HG02852 (cell line): ENCODE data around the gene DNAH2.

Experiments
- ATAC-seq: cut with Tn5 transposase; IDR thresholded peaks from one replicate; pipeline ENCODE4 v1.9.1; 2021; ENCODE audit warnings: mild to moderate bottlenecking, moderate library complexity; ENCODE audit not compliant: unreplicated experiment

The DNAH2 gene

DNA sequence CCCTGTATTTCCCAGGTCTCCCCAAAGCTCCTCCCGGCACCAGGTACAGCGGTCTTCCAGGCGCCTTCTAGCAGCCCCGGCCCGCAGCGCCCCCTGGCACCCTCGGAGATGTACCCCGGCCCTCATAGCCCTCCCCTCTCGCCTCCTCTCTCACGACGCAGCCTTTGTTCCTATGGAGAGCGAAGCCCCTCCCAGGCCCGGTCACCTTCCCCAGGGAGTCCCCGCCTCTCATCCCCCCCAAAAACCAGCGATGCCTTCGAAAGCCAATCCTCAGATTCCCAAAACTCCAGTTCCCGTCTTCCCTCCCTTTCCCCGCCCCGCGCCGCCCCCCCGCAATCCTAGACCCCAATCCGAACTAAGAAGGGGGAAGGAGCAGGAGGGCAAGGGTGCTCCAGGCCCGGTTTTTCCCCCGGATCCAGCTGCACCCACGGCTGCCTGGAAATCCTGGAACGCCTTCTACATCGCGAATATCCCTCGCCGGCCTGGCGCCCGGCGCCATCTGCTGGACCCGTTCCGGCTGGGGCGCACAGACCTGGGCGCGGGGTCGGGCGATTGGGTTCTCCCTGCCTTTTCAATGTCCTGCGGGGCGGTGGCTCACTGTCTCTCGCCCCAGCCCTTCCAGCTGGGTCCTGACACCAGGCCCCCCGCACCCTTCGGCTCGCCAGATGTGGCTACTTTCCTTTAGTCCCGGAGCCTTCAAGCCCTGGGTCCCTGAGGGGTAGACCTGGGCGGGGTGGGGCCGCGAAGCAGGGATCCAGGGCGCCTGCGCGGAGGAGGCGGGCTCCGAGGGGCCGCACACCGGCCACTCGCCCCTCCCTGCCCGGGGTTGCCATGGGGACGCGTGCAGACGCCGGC, at the start of gene DNAH2:
DNAH2 (plus strand) TSS at position 844 of the 855 bp plus-strand sequence. CDS start 1,991 bp downstream, outside the sequence.
- no peak for ATAC-seq

GRCh38 chr17:7668482-7668881, 49.1 kb upstream of the DNAH2 start:
- no peak for ATAC-seq

GRCh38 chr17:7673239-7673638, 44.3 kb upstream of the DNAH2 start:
- no peak for ATAC-seq

- no peak for ATAC-seq
These were observed 42.6 kb upstream of the DNAH2 start for GRCh38 chr17:7674934-7675333.

GRCh38 chr17:7676533-7676932, 41.0 kb upstream of the DNAH2 start:
- ATAC-seq, result no peak

DNA sequence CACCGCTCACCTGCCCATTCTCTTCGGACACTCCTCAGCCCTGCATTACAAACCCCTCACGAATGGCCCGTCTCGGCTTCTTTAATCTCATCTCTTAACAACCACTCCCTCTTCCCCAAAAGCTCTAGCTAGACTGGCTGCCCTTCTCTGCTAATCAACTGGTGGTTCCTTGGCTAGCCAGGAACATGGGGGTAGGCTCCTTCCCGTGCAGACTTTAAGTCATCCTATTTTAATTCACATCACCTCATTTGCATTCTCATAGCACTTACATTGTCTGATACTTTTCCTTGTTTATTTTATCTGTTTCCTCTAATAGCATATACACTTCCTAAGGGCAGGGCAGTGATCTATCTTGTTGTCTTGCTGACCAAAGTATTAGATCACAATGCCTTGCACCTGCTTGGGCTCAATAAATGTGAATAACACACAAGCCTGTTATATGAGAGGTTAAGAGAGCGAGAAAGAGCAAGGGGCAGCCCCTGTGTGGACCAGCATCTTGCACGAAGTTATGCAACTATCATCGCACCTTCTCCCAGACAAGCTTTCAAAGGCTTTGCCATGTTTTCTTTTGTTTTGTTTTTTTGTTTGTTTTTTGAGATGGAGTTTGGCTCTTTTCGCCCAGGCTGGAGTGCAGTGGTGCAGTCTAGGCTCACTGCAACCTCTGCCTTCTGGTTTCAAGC, 40.0 kb upstream of the DNAH2 start:
- no peak for ATAC-seq

- ATAC-seq, result no peak
These were observed 32.6 kb upstream of the DNAH2 start for GRCh38 chr17:7684851-7685532.

- peak; percentile 49 for ATAC-seq
These were observed 31.9 kb upstream of the DNAH2 start for GRCh38 chr17:7685533-7686221.

GRCh38 chr17:7686222-7687071, 31.1 kb upstream of the DNAH2 start:
- ATAC-seq, result peak; percentile 54

DNA sequence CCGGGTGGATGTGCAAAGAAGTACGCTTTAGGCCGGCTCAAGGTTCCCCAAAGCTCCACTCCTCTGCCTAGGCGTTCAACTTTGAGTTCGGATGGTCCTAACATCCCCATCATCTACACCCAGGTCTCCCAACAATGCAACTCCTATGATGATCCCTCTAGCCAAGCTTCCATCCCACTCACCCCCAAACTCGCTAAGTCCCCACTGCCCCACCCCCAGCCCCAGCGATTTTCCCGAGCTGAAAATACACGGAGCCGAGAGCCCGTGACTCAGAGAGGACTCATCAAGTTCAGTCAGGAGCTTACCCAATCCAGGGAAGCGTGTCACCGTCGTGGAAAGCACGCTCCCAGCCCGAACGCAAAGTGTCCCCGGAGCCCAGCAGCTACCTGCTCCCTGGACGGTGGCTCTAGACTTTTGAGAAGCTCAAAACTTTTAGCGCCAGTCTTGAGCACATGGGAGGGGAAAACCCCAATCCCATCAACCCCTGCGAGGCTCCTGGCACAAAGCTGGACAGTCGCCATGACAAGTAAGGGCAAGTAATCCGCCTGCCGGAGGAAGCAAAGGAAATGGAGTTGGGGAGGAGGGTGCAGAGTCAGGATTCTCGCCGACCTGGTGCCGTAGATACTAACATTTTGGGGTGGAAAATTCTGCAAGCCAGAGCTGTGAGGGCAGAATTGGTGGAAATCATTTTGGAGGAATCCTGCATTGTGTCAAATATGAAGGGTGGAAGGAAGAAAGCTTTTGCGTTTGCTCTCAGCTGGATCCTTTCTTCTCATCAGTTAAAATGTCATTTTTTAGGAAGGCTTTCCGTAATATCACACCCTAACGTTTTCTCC, 30.3 kb upstream of the DNAH2 start, which contains the start of gene TP53:
TP53 (minus strand) TSS at position 419 of the 836 bp plus-strand sequence. CDS start 10,896 bp downstream, outside the sequence.
- ATAC-seq, result no peak

GRCh38 chr17:7687908-7688807, 29.4 kb upstream of the DNAH2 start, which contains the start of gene WRAP53:
WRAP53 (plus strand) TSS chr17:7688477; CDS start chr17:7688649, 172 bp downstream.
- peak; percentile 76 for ATAC-seq

DNA sequence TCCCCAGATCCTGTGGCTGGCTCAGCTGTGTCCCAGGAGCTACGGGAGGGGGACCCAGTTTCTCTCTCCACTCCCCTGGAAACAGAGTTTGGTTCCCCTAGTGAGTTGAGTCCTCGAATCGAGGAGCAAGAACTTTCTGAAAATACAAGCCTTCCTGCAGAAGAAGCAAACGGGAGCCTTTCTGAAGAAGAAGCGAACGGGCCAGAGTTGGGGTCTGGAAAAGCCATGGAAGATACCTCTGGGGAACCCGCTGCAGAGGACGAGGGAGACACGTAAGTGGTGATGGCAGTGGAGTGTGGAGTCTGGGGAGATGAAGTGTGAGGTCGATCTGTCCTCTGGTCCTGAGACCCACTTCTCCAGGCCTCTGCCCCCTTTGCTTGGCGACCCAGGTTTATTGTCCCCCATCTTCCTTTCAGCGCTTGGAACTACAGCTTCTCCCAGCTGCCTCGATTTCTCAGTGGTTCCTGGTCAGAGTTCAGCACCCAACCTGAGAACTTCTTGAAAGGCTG, 28.7 kb upstream of the DNAH2 start:
- no peak for ATAC-seq

DNA sequence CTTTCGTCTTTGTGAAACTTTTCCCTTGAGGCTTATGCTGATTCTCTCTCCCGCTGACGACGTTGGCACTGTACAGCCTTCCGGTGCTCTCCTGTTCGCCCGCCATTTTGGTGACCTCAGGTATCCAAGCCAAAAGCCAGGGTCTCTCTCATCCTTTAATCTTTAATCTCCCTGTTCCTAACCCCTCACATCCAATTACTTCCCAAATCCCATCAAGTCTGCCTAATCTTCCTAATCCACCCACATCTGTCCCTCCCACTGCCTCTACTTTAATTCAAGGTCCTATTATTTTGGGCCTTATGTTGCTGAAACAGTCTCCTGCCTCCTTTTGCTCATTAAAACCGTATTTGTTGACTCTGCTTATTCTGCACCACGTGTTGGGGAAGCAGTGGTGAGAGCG, 22.0 kb upstream of the DNAH2 start:
- ATAC-seq, result no peak

DNA sequence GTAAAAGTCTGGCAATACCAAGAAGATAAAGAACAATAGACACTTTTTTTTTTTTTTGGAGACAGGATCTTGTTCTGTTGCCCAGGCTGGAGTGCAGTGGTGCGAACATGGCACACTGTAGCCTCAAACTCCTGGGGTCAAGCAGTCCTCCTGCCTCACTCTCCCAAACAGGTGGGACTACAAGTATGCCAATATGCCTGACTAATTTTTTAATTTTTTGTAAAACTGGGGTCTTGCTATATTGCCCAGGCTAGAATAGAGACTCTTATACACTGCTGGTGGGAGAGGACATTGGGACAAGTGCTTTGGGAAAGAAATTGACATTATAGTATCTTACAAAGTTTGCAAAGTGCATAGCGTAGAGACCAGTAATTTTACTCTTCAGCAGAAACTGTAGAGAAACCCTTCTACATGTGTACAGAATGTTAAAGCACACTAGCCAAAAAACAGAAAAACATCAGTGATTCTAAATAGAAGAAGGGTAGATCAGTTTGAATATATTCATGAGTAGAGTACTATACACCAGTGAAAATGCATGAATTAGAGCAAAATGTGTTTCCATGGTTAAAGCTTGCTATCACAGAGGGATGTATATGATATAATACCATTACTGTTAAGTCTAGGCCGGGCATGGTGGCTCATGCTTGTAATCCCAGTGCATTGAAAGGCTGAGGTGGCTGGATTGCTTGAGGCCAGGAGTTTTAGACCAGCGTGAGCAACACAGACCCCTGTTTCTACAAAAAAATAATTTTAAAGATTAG, 19.5 kb upstream of the DNAH2 start:
- ATAC-seq, result no peak

GRCh38 chr17:7700510-7700909, 17.0 kb upstream of the DNAH2 start:
- ATAC-seq, result no peak

DNA sequence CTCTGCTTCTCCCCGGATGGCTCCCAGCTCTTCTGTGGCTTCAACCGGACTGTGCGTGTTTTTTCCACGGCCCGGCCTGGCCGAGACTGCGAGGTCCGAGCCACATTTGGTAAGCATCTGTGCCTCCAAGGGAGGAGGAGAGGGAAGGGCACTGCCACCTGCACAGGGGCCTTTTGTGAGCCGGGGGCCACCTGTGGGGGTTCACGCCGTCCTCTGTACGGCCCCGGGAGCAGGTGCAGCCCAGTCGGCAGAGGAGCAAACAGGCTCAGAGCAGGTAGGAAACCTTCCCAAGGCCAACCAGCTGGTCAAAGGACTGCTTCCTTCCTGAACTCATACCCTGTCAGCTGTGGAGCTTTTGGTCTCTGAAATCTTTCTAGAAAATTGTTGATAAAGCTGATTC, 15.9 kb upstream of the DNAH2 start:
- no peak for ATAC-seq

GRCh38 chr17:7702776-7703175, 14.8 kb upstream of the DNAH2 start:
- no peak for ATAC-seq
